ENCODE data around the gene CAMK4. TPM values are rescaled to one million over a fixed set of nuclear protein-coding genes. Genes with fewer than 3 reads are reported as not detected.

The CAMK4 gene
- total RNA-seq, 1 experiment from 2014 or later = 10.6 TPM

GRCh38 chr5:111372799-111373198 lies 148.6 kb downstream of the CAMK4 start:
- peaks cover 3% of the 10 kb centered on the region; the same call in 1 of the 2 replicates for H3K4me1 Mint-ChIP-seq
- H3K27ac Mint-ChIP-seq = no peak overlapping the region
- H3K4me3 Mint-ChIP-seq = no peak overlapping the region
- no peaks in the 10 kb centered on the region for H3K27me3 Mint-ChIP-seq (ENCODE audit: low read depth)
- ATAC-seq (no peak), DNase-seq (ENCODE audit: low spot score) (no peak)
- TF ChIP-seq GABPB1 (CRISPR knock-in tag; IDR thresholded peaks at IDR 0.05) = no peak
- no peak for TF ChIP-seq E2F4 (CRISPR knock-in tag; IDR thresholded peaks at IDR 0.05; ENCODE audit: borderline replicate concordance, low read depth)
- no peak for TF ChIP-seq TCF7 (CRISPR knock-in tag; IDR thresholded peaks at IDR 0.05; ENCODE audit: low read depth)
- TF ChIP-seq FOXJ3 (CRISPR knock-in tag; IDR thresholded peaks at IDR 0.05; ENCODE audit: borderline replicate concordance) = no peak
- TF ChIP-seq, protein P1, sequence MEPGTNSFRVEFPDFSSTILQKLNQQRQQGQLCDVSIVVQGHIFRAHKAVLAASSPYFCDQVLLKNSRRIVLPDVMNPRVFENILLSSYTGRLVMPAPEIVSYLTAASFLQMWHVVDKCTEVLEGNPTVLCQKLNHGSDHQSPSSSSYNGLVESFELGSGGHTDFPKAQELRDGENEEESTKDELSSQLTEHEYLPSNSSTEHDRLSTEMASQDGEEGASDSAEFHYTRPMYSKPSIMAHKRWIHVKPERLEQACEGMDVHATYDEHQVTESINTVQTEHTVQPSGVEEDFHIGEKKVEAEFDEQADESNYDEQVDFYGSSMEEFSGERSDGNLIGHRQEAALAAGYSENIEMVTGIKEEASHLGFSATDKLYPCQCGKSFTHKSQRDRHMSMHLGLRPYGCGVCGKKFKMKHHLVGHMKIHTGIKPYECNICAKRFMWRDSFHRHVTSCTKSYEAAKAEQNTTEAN (CRISPR knock-in tag; IDR thresholded peaks at IDR 0.05) = no peak
- TF ChIP-seq STAT6 (CRISPR knock-in tag; conservative IDR thresholded peaks at IDR 0.05; ENCODE audit: low read depth) = no peak
- TF ChIP-seq ZBTB21 (CRISPR knock-in tag; IDR thresholded peaks at IDR 0.05; ENCODE audit: borderline replicate concordance) = no peak
- TF ChIP-seq, protein P2, sequence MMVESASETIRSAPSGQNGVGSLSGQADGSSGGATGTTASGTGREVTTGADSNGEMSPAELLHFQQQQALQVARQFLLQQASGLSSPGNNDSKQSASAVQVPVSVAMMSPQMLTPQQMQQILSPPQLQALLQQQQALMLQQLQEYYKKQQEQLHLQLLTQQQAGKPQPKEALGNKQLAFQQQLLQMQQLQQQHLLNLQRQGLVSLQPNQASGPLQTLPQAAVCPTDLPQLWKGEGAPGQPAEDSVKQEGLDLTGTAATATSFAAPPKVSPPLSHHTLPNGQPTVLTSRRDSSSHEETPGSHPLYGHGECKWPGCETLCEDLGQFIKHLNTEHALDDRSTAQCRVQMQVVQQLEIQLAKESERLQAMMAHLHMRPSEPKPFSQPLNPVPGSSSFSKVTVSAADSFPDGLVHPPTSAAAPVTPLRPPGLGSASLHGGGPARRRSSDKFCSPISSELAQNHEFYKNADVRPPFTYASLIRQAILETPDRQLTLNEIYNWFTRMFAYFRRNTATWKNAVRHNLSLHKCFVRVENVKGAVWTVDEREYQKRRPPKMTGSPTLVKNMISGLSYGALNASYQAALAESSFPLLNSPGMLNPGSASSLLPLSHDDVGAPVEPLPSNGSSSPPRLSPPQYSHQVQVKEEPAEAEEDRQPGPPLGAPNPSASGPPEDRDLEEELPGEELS (CRISPR knock-in tag; IDR thresholded peaks at IDR 0.05) = no peak
- TF ChIP-seq ZNF416 (CRISPR knock-in tag; IDR thresholded peaks at IDR 0.05) = no peak
- TF ChIP-seq NFYB (CRISPR knock-in tag; conservative IDR thresholded peaks at IDR 0.05; ENCODE audit: low read depth) = no peak
- no peak for TF ChIP-seq HMGXB4 (CRISPR knock-in tag; IDR thresholded peaks at IDR 0.05)
- no peak for TF ChIP-seq SP1 (CRISPR knock-in tag; conservative IDR thresholded peaks at IDR 0.05)
- no peak for TF ChIP-seq MAX (CRISPR knock-in tag; IDR thresholded peaks at IDR 0.05)
- TF ChIP-seq, protein P3, sequence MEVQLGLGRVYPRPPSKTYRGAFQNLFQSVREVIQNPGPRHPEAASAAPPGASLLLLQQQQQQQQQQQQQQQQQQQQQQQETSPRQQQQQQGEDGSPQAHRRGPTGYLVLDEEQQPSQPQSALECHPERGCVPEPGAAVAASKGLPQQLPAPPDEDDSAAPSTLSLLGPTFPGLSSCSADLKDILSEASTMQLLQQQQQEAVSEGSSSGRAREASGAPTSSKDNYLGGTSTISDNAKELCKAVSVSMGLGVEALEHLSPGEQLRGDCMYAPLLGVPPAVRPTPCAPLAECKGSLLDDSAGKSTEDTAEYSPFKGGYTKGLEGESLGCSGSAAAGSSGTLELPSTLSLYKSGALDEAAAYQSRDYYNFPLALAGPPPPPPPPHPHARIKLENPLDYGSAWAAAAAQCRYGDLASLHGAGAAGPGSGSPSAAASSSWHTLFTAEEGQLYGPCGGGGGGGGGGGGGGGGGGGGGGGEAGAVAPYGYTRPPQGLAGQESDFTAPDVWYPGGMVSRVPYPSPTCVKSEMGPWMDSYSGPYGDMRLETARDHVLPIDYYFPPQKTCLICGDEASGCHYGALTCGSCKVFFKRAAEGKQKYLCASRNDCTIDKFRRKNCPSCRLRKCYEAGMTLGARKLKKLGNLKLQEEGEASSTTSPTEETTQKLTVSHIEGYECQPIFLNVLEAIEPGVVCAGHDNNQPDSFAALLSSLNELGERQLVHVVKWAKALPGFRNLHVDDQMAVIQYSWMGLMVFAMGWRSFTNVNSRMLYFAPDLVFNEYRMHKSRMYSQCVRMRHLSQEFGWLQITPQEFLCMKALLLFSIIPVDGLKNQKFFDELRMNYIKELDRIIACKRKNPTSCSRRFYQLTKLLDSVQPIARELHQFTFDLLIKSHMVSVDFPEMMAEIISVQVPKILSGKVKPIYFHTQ (CRISPR knock-in tag; IDR thresholded peaks at IDR 0.05) = no peak
- TF ChIP-seq MXD4 (CRISPR knock-in tag; IDR thresholded peaks at IDR 0.05; ENCODE audit: borderline replicate concordance) = no peak
- H3K36me3 Mint-ChIP-seq = no peaks in the 10 kb centered on the region
- H3K9me3 Mint-ChIP-seq = no peaks in the 10 kb centered on the region
- POLR2A ChIA-PET = no interaction called here
- CTCF ChIA-PET = no interaction called here
